Activated CD4-positive, alpha-beta T cell treated with anti-CD3 and anti-CD28 coated beads, Interleukin-2, amount 10 ng/mL, durations not matched to agents 24 days and 14 days (primary cell): ENCODE measurements around the gene RFTN1. TPM values are rescaled to one million over a fixed set of nuclear protein-coding genes. Genes with fewer than 3 reads are reported as not detected.

Experiments
- DNase-seq: peaks from one replicate; pipeline ENCODE4 v3.0.0; 2022
- H3K27ac Mint-ChIP-seq: one replicate; pipeline ENCODE4 v1.8.0; 2022; ENCODE audit warnings: mild to moderate bottlenecking, mixed read lengths
- H3K27me3 Mint-ChIP-seq: one replicate; pipeline ENCODE4 v1.8.0; 2022; ENCODE audit warnings: mixed read lengths
- H3K36me3 Mint-ChIP-seq: one replicate; pipeline ENCODE4 v1.8.0; 2022; ENCODE audit warnings: low read depth, mild to moderate bottlenecking, mixed read lengths
- H3K4me1 Mint-ChIP-seq: one replicate; pipeline ENCODE4 v1.8.0; 2021; ENCODE audit warnings: mixed read lengths
- H3K4me3 Mint-ChIP-seq: one replicate; pipeline ENCODE4 v1.8.0; 2022; ENCODE audit warnings: mild to moderate bottlenecking, moderate library complexity, mixed read lengths
- H3K9me3 Mint-ChIP-seq: one replicate; pipeline ENCODE4 v1.8.0; 2021; ENCODE audit warnings: mixed read lengths
- intact Hi-C: fragments of 100-400 bp; cut with micrococcal nuclease; formaldehyde crosslinking; loops from one replicate; pipeline ENCODE4 v1.15.1; 2023
- total RNA-seq: library from RNA; stranded (reverse); gene quantifications from 2 replicates; pipeline ENCODE4 v1.2.3, GENCODE V29; 2022

Gene RFTN1
- total RNA-seq, 1 donor from 2014 or later = 92.4 TPM

GRCh38 chr3:16433701-16434151 is 79.8 kb downstream of the RFTN1 start:
- Mint-ChIP-seq H3K4me1 (peaks cover 14% of the 10 kb centered on the region), H3K4me3 (no peak overlapping the region), H3K9me3 (peaks cover 9% of the 10 kb centered on the region), H3K36me3 (peaks cover 49% of the 10 kb centered on the region), H3K27ac (no peak overlapping the region), H3K27me3 (no peaks in the 10 kb centered on the region)
- intact Hi-C loops = no loop called here
- DNase-seq = no peak

GRCh38 chr3:16432714-16433113 is 80.8 kb downstream of the RFTN1 start:
- peaks cover 13% of the 10 kb centered on the region for H3K4me1 Mint-ChIP-seq
- H3K4me3 Mint-ChIP-seq = no peak overlapping the region
- H3K27me3 Mint-ChIP-seq = no peaks in the 10 kb centered on the region
- intact Hi-C loops = no loop called here
- no peak for DNase-seq
- H3K27ac Mint-ChIP-seq = no peak overlapping the region
- peaks cover 9% of the 10 kb centered on the region for H3K9me3 Mint-ChIP-seq
- peaks cover 58% of the 10 kb centered on the region for H3K36me3 Mint-ChIP-seq

- peaks cover 70% of the 10 kb centered on the region for H3K36me3 Mint-ChIP-seq
- DNase-seq = peak; percentile 50
These were observed 82.5 kb downstream of the RFTN1 start for GRCh38 chr3:16430717-16431630.

GRCh38 chr3:16429086-16429485 is 84.4 kb downstream of the RFTN1 start:
- intact Hi-C loops = no loop called here
- no peaks in the 10 kb centered on the region for H3K27me3 Mint-ChIP-seq
- no peak overlapping the region for H3K27ac Mint-ChIP-seq
- no peak overlapping the region for H3K4me3 Mint-ChIP-seq
- peaks cover 19% of the 10 kb centered on the region for H3K4me1 Mint-ChIP-seq
- peaks cover 9% of the 10 kb centered on the region for H3K9me3 Mint-ChIP-seq
- peaks cover 72% of the 10 kb centered on the region for H3K36me3 Mint-ChIP-seq
- no peak for DNase-seq

More at GRCh38 chr3:16430717-16431630, 82.5 kb downstream of the RFTN1 start:
- intact Hi-C loops = no loop called here
- Mint-ChIP-seq H3K4me3 (no peak overlapping the region), H3K4me1 (peaks cover 14% of the 10 kb centered on the region), H3K27me3 (no peaks in the 10 kb centered on the region), H3K27ac (no peak overlapping the region), H3K9me3 (peaks cover 9% of the 10 kb centered on the region)

- no peak for DNase-seq
- Mint-ChIP-seq H3K4me3 (no peak overlapping the region), H3K9me3 (peaks cover 9% of the 10 kb centered on the region), H3K36me3 (peaks cover 68% of the 10 kb centered on the region), H3K27me3 (no peaks in the 10 kb centered on the region), H3K27ac (no peak overlapping the region), H3K4me1 (peaks cover 19% of the 10 kb centered on the region)
- intact Hi-C loops = no loop called here
These were observed 84.9 kb downstream of the RFTN1 start for GRCh38 chr3:16428612-16429011.

GRCh38 chr3:16427103-16427965 is 86.2 kb downstream of the RFTN1 start:
- DNase-seq = no peak
- Mint-ChIP-seq H3K9me3 (peaks cover 5% of the 10 kb centered on the region), H3K4me3 (no peak overlapping the region), H3K27me3 (no peaks in the 10 kb centered on the region), H3K36me3 (peaks cover 62% of the 10 kb centered on the region), H3K4me1 (peaks cover 17% of the 10 kb centered on the region), H3K27ac (no peak overlapping the region)
- intact Hi-C loops = no loop called here

DNA sequence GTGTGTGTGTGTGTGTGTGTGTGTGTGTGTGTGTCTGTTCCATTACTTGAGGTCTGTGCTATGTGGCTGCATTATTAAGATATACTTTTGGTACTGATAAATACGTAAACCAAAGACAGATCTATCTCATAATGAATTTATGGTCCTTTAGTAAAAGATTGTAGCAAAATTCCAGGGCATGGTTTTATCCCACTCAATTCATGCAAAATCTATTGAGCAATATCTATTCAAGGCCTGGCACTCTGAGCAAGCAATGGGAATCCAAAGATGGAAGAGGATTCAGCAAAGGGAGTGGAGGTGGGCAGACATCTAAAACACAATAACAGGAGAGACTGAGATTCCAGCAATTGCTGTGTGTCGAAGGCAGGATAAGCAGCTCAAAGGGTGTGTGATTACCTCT is 86.8 kb downstream of the RFTN1 start:
- Mint-ChIP-seq H3K4me3 (no peak overlapping the region), H3K36me3 (peaks cover 56% of the 10 kb centered on the region), H3K27me3 (no peaks in the 10 kb centered on the region), H3K27ac (no peak overlapping the region), H3K9me3 (peaks cover 4% of the 10 kb centered on the region), H3K4me1 (peaks cover 14% of the 10 kb centered on the region)
- no peak for DNase-seq
- intact Hi-C loops = no loop called here

GRCh38 chr3:16426029-16426400 is 87.5 kb downstream of the RFTN1 start:
- Mint-ChIP-seq H3K4me1 (peaks cover 11% of the 10 kb centered on the region), H3K9me3 (peaks cover 4% of the 10 kb centered on the region), H3K4me3 (no peak overlapping the region), H3K36me3 (peaks cover 53% of the 10 kb centered on the region), H3K27ac (no peak overlapping the region), H3K27me3 (no peaks in the 10 kb centered on the region)
- intact Hi-C loops = no loop called here
- DNase-seq = no peak

- Mint-ChIP-seq H3K27ac (no peak overlapping the region), H3K27me3 (no peaks in the 10 kb centered on the region), H3K36me3 (peaks cover 51% of the 10 kb centered on the region), H3K9me3 (peaks cover 4% of the 10 kb centered on the region), H3K4me1 (peaks cover 11% of the 10 kb centered on the region), H3K4me3 (no peak overlapping the region)
- intact Hi-C loops = no loop called here
- DNase-seq = peak; percentile 45
These were observed 88.0 kb downstream of the RFTN1 start for GRCh38 chr3:16425398-16426028.

DNA sequence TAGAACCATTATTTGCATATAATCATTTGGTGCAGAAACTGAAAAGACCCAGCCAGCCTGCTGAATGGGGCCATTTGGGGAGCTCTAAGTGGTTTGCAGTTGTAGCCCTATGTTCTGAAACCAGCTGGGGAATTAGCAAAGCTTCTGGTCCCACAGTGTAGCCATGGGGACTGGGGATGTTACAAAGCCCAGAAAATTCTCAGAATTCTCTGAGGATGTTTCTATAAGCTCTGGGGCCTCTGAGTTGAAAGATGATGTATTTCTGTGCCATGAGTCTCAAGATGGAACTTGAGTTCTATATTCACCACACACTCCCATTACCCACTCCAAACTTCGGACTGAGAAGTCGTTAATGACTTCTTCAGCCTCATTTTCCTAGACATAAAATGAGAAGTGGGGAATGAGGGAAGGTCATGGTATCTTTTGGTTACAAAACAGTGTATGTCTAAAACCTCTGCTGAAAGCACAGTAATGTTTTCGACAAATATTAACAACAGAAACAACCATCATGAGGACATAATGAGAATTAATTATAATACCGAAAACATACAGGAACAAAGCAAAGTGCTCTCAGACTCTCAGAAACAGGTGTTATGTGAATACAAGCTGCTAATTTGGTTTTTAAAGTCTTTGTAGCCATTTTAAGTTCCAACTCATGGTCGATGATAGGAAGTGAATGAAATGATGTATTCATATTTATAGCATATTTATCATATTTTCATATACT is 89.4 kb downstream of the RFTN1 start:
- H3K9me3 Mint-ChIP-seq = peaks cover under 1% of the 10 kb centered on the region
- peaks cover 46% of the 10 kb centered on the region for H3K36me3 Mint-ChIP-seq
- intact Hi-C loops = loop anchor here (5.0 kb wide), 1 partner anchor 37 kb away; no protein-coding TSS in a partner anchor
- no peak for DNase-seq
- peaks cover 9% of the 10 kb centered on the region for H3K4me1 Mint-ChIP-seq
- H3K27me3 Mint-ChIP-seq = no peaks in the 10 kb centered on the region
- no peak overlapping the region for H3K27ac Mint-ChIP-seq
- H3K4me3 Mint-ChIP-seq = no peak overlapping the region

DNA sequence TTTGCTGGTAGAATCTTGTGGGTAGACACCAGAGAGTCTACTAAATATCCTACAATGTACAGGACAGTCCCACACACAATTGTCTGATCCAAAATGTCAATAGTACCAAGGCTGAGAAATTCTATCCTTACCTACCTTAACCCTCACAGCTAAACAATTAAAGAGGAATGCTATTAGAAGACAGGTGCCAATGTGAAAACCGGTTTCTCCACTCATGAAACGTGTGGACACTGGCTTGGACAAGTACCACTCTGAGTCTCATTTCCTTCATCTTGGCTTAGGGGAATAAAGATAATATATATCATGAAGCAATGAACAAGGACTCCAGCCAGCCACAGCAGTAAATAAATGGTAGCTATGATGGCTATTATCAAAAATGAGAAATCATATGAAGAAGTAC is 90.2 kb downstream of the RFTN1 start:
- no peak for DNase-seq
- intact Hi-C loops = loop anchor here (5.0 kb wide), 1 partner anchor 36 kb away; no protein-coding TSS in a partner anchor
- H3K36me3 Mint-ChIP-seq = peaks cover 41% of the 10 kb centered on the region
- H3K9me3 Mint-ChIP-seq = no peaks in the 10 kb centered on the region
- H3K27ac Mint-ChIP-seq = no peak overlapping the region
- no peaks in the 10 kb centered on the region for H3K27me3 Mint-ChIP-seq
- H3K4me3 Mint-ChIP-seq = no peak overlapping the region
- H3K4me1 Mint-ChIP-seq = peaks cover 13% of the 10 kb centered on the region

- Mint-ChIP-seq H3K27me3 (no peaks in the 10 kb centered on the region), H3K27ac (no peak overlapping the region), H3K4me1 (peaks cover 19% of the 10 kb centered on the region), H3K36me3 (peaks cover 24% of the 10 kb centered on the region), H3K9me3 (no peaks in the 10 kb centered on the region), H3K4me3 (no peak overlapping the region)
- DNase-seq = no peak
- intact Hi-C loops = loop anchor here (5.0 kb wide), 1 partner anchor 32 kb away; no protein-coding TSS in a partner anchor
These were observed 93.8 kb downstream of the RFTN1 start for GRCh38 chr3:16419640-16420241.
